HCT116 (cell line): Measurements from ENCODE around the gene AKR1B1.

Experiments
- CTCF ChIP-seq, 3 experiments: fragments of 200-600 bp in 1 of 3; sonication (generic) in 1 of 3; IDR thresholded peaks in 2 of 3; conservative IDR thresholded peaks in 1 of 3; 2 replicates each; pipeline ENCODE4 v1.5.1; 2012 to 2017; ENCODE audit warnings: low read depth in 2 of 3, low read length in 2 of 3, antibody characterized with exemption in 1 of 3, borderline replicate concordance in 1 of 3, control low read depth in 1 of 3, mild to moderate bottlenecking in 1 of 3, mixed read lengths in 1 of 3, mixed run types in 1 of 3, moderate library complexity in 1 of 3; ENCODE audit not compliant: insufficient read depth in 1 of 3
- POLR2A ChIP-seq: IDR thresholded peaks from 2 replicates; pipeline ENCODE4 v1.7.0; 2011; ENCODE audit warnings: borderline replicate concordance; ENCODE audit not compliant: insufficient read depth, insufficient read length; ENCODE audit errors: extremely low read depth
- RAD21 ChIP-seq: IDR thresholded peaks from 2 replicates; pipeline ENCODE4 v1.6.1; 2012; ENCODE audit warnings: low read depth, mild to moderate bottlenecking
- REST ChIP-seq: IDR thresholded peaks from 2 replicates; pipeline ENCODE4 v1.6.1; 2012; ENCODE audit warnings: low read depth
- SRF ChIP-seq: IDR thresholded peaks from 2 replicates; pipeline ENCODE4 v1.6.1; 2012; ENCODE audit warnings: low read depth
- YY1 ChIP-seq: IDR thresholded peaks from 2 replicates; pipeline ENCODE4 v1.6.1; 2011; ENCODE audit warnings: low read length, low read depth, moderate library complexity, mild to moderate bottlenecking; ENCODE audit not compliant: insufficient replicate concordance; ENCODE audit errors: extremely low read depth
- ZFX ChIP-seq: fragments of 450-650 bp; IDR thresholded peaks from 2 replicates; pipeline ENCODE4 v1.6.1; 2017

GRCh38 chr7:134396031-134396430, 62.9 kb downstream of the AKR1B1 start:
- TF ChIP-seq CTCF (IDR thresholded peaks at IDR 0.05 in 2 of 3, conservative IDR thresholded peaks at IDR 0.05 in 1 of 3; ENCODE audit: borderline replicate concordance in 1 of 3, insufficient read depth in 1 of 3, low read depth in 2 of 3, low read length in 2 of 3), result no peak
- TF ChIP-seq YY1, result no peak
- no peak for TF ChIP-seq ZFX
- no peak for TF ChIP-seq SRF
- no peak for TF ChIP-seq RAD21
- no peak for TF ChIP-seq POLR2A
- no peak for TF ChIP-seq REST
